ENCODE results near the gene PAQR7.
"Not testable (repeated sequence)": the region's sequence is repeated elsewhere in the genome, so short reads cannot be mapped to it uniquely, and the experiment has no call there.

PAQR7 gene

DNA sequence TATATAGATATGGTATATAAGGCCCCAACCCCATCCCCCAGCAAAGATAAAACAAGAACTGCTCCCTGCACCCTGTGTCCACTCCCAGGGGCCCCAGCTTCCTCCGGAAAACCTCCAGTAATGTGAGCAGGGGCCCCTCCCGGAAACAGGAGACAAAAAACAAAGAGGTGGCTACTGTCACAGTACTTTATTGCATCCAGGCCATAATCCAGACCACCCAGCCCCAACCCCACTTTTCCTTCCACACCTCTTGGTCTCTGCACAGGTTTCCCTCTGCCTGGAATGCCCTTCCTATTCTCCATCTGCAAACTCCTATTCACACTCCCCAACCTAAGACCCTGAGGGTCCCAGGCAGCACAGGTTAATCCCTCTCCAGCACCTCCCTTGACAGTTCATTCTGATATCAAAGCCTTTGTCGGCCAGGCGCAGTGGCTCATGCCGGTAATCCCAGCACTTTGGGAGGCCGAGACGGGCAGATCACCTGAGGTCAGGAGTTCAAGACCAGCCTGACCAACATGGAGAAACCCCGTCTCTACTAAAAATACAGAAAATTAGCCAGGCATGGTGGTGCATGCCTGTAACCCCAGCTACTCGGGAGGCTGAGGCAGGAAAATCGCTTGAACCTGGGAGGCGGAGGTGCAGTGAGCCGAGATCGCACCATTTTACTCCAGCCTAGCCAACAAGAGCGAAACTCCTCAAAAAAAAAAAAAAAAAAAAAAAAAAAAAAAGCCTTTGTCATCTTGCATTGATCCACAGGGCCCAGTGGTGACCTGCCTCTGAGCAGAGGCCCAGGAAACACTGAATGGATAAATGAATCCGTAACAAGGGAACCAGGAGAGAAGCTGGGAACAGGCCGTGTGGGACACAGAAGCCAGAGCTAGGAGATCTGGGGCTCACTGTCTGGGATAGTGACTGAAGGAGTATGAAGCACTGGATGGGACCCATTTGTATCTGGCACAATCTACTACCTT, 13.9 kb downstream of the PAQR7 start:
- no peak overlapping the region for H3K4me3 ChIP-seq
- peak overlapping the region in 3 of 21 experiments; percentile 3 to 47 (median 16) for H3K27ac ChIP-seq

GRCh38 chr1:25858906-25859789, 16.4 kb downstream of the PAQR7 start, which contains the start of gene AUNIP:
AUNIP (minus strand) TSS chr1:25859457; CDS start chr1:25859357, 100 bp downstream.
- peak within 1 kb of the TSS; percentile 35 to 60 (median 46) for H3K4me3 ChIP-seq
- H3K27ac ChIP-seq = peak within 1 kb of the TSS in 20 of 21 experiments; percentile 24 to 83 (median 70)

- peak overlapping the region; percentile 35 to 60 (median 46) for H3K4me3 ChIP-seq
- peak overlapping the region in 4 of 21 experiments; percentile 29 to 80 (median 53) for H3K27ac ChIP-seq
Observed at GRCh38 chr1:25858494-25858893, 17.0 kb downstream of the PAQR7 start.

- Histone ChIP-seq H3K4me3 (no peak overlapping the region), H3K27ac (no peak overlapping the region)
Observed at GRCh38 chr1:25856856-25857255, 18.7 kb downstream of the PAQR7 start.

GRCh38 chr1:25854554-25854953, 21.0 kb downstream of the PAQR7 start:
- Histone ChIP-seq H3K4me3 (no peak overlapping the region), H3K27ac (no peak overlapping the region)

GRCh38 chr1:25848531-25848930, 27.0 kb downstream of the PAQR7 start:
- H3K4me3 ChIP-seq = no peak overlapping the region
- no peak overlapping the region for H3K27ac ChIP-seq

DNA sequence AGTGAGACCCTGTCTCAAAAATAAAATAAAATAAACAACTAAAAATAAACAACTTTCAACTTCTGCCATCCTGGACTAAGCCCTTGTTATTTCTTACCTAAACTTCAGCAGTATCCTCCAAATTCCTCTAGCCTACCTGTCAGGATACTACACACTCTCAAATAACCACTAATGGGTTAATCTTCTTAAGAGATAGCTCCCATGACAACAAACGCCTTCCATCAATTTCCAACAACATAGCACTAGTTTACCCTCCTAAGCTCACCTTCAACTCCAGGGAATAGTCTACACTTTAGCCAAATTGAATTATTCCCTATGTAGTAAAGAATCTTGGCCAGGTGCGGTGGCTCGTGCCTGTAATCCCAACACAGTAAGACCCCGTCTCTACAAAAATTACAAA, 27.6 kb downstream of the PAQR7 start:
- H3K27ac ChIP-seq = no peak overlapping the region
- H3K4me3 ChIP-seq = no peak overlapping the region

- H3K27ac ChIP-seq = no peak overlapping the region
- H3K4me3 ChIP-seq = no peak overlapping the region
Observed at GRCh38 chr1:25845664-25846063, 29.8 kb downstream of the PAQR7 start.

DNA sequence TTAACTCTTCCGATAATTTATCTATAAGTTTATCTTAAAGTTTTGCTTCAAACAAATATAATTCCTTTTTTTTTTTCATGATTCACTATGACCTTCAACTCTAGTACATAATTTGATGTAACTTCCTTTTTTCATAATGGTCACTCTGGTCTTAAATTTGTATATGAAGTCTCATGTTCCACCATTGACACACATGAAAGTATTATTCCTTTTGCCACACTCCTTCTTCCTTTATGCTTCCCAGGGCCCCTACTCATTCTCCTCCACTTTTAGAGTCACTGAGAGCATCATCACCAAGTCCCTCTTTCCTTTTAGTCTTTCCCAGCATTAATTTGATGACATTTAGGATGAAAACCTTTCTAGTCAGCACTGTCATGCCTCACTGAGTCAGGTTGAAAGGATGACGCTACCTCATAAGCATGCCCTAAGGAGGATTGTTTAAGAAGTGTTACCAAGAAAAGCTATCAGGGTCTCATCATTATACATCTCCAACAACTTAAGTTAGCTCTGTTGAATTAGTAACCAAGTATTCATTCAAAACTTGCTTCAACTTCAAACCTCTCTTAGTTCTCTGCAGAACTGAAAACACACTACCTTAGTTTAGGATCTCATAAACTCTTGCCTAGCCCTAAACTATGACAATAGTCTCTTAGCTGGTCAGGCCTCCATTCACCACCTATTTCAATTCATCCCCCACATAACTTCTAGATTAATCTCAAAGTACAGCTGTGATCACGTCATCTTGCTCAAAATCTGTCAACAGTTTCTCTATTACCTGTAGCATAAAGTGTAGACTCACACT, 30.8 kb downstream of the PAQR7 start:
- Histone ChIP-seq H3K4me3 (no peak overlapping the region), H3K27ac (no peak overlapping the region)

DNA sequence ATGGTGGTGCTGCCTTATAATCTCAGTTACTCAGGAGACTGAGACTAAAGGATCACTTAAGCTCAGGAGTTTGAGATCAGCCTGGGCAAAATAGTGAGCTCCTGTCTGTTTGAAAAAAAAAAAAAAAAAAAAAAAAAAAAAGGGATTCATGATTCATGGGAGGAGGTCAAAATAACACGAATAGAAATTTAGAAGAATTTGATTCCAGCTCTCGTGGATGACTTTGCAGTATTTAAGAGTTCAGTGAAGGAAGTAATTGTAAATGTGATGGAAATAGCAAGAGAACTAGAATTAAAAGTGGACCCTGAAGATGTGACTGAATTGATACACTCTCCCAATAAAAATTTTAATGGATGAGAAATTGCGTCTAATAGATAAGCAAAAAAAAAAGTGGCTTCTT, 32.0 kb downstream of the PAQR7 start:
- no peak overlapping the region for H3K4me3 ChIP-seq

GRCh38 chr1:25839808-25840207, 35.7 kb downstream of the PAQR7 start:
- H3K4me3 ChIP-seq, H3K27ac ChIP-seq: not testable (repeated sequence)

More for the DNA sequence above, 32.0 kb downstream of the PAQR7 start:
- no peak overlapping the region for H3K27ac ChIP-seq

GRCh38 chr1:25837262-25837875, 38.1 kb downstream of the PAQR7 start:
- Histone ChIP-seq H3K4me3 (no peak overlapping the region), H3K27ac (no peak overlapping the region)

DNA sequence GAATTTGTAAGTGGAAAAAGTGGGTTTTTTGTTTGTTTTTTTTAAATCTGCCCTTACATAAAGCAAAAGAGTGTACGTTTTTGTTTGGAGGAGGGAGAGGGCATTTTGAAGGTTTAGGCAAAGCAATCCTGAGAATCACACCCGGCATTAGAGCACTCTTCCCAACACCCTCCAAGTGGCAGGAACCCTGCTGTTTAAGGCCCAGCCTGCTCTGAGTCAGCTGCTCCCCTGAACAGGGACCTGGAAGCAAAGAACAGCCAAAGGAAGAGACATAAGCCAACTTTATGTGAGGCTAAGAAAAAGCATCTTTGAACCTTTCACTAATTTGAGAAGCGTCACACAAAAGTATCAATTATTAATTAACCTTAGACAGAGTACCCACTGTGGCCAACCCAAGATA, 38.8 kb downstream of the PAQR7 start:
- H3K4me3 ChIP-seq = no peak overlapping the region
- no peak overlapping the region for H3K27ac ChIP-seq

DNA sequence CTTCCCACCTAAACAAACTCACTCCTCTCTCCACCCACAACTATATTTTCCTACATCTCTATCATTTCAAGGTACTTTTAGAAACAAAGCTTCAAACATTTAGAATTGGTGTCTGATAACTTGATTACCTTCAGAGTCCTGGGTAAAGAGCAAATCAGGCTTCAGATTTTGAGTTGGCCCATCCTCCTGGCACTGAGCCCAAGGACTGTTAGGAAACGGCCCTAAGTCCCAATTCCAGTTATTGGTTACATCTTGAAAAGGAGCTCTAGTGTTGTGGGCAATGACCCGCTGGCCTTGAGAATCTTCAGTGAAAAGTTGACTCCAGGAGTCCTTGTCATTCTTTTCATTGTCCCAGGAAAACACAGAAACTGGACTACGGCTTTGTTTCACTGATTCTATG, 40.6 kb downstream of the PAQR7 start:
- Histone ChIP-seq H3K27ac (no peak overlapping the region), H3K4me3 (no peak overlapping the region)

DNA sequence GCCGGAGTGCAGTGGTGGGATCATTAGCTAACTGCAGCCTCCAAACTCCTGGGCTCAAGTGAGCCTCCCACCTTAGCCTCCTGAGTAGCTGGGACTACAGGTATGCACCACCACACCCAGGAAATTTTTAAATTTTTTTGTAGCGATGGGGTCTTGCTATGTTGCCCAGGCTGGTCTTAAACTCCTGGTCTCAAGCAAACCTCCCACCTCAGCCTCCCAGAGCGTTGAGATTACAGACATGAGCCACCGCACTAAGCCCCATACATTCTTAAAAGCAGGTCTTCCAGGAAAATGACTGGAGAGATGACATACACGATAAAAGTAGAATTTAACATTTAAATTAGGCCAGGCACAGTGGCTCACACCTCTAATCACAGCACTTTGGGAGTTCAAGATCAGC, 42.4 kb downstream of the PAQR7 start:
- H3K27ac ChIP-seq = no peak overlapping the region
- H3K4me3 ChIP-seq = no peak overlapping the region

- H3K27ac ChIP-seq = no peak overlapping the region
- no peak overlapping the region for H3K4me3 ChIP-seq
Observed at GRCh38 chr1:25832336-25833037, 43.0 kb downstream of the PAQR7 start.

DNA sequence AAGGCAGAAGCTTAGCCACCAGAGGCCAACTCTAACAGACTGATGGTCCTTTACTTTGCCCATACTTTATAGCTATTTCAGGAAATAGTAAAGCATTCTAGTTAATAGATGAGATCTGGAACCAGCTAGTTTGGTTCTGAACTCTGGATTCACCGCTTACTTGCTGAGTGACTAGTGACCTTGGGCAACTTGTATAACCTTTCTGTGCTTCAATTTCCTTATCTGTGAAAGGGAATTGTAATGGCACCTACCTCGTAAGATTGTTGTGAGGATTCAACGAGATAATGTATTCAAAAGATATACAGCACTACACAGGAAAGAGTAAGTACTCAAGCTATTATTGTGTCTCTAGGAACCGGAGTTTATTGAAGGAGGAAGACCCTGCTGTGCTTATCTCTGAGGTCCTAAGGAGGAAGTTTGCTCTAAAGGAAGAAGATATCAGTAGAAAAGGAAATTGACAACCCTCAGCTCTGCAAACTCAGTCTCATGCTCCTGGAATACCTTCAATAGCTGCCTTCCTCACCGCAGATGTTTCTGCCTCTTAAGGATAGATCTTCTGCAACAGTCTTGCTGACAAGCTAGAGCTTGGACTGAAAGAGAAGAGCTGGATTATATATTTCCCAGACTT, 43.8 kb downstream of the PAQR7 start:
- Histone ChIP-seq H3K27ac (no peak overlapping the region), H3K4me3 (no peak overlapping the region)

- no peak overlapping the region for H3K27ac ChIP-seq
- no peak overlapping the region for H3K4me3 ChIP-seq
Observed at GRCh38 chr1:25829046-25829445, 46.5 kb downstream of the PAQR7 start.

All from skin epidermis (tissue), 12 donors.